ENCODE data around the gene AGO1. TPM values are rescaled to one million over a fixed set of nuclear protein-coding genes. Genes with fewer than 3 reads are reported as not detected.

The AGO1 gene
- total RNA-seq (2022; extraction: Qiagen RNA extraction), result 3.1 to 6.3 TPM (median 5.8 TPM) in 5 replicates

GRCh38 chr1:35882945-35883634 is at the start of gene AGO1:
Gene AGO1 (plus strand): TSS chr1:35883209. CDS start chr1:35883422, 213 bp downstream.

DNA sequence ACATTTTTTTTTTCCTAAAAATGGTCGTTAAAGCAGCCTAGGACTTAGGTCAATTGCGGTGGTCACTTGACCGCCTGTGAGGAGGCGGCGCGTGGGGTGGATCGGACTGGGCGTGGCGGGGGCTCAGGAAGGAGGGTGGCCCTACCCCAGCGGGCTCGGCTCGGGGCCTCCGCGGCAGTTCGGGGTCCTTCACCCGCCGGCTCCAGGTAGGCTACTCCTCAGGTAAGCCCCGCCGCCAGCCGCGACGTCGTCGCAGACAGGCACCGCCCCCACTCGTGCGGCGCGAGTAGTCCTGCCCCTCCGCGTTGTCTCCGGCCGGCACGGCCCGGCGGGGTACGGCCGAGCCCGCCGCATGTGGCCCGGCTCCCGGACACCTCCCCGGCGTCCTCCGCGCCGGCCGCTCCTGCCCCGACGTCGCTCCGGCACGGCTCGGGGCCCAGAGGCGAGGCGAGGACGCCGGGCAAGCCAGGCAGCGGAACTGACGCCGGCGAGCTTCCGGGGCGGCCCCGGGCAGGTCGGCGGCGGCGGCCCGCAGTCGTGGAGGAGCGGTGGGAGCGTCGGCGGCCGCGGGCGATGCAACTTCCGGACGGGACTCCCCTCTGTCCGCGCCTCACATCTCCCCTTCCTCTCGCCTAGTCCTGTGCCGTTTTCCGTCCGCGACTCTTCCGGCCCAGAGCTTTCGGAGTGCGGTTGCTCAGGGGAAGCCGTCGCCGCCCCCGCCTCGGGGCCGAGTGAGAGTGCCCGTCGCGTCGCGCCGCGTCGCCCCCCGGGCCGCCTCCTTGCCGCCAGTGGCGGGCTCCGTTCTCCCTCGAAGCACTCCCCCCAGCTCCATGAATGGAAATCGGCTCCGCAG is 47.8 kb downstream of the AGO1 start, which contains the start of gene AGO3:
TSS of gene AGO3 (plus strand) at position 513 of the 853 bp plus-strand sequence. CDS start at position 835, 322 bp downstream.

Other genes starting within 250 kb of the AGO1 start
- 80.2 to 115 TPM (median 108 TPM) in 5 replicates for gene PSMB2, start 241.7 kb upstream of the AGO1 start, total RNA-seq (2022; extraction: Qiagen RNA extraction)
- gene C1orf216, start 164.3 kb upstream of the AGO1 start, total RNA-seq (2022; extraction: Qiagen RNA extraction), result 12.5 to 13.9 TPM (median 13.9 TPM) in 5 replicates
- gene CLSPN, start 113.2 kb upstream of the AGO1 start, total RNA-seq (2022; extraction: Qiagen RNA extraction), result 11.2 to 14.2 TPM (median 12.5 TPM) in 5 replicates
- 2.3 to 6.1 TPM (median 4.3 TPM) in 5 replicates for gene AGO4, start 75.2 kb upstream of the AGO1 start, total RNA-seq (2022; extraction: Qiagen RNA extraction)
- gene AGO3, start 47.9 kb downstream of the AGO1 start, total RNA-seq (2022; extraction: Qiagen RNA extraction), result 6.3 to 8.4 TPM (median 7.6 TPM) in 5 replicates
- gene TEKT2, start 200.9 kb downstream of the AGO1 start, total RNA-seq (2022; extraction: Qiagen RNA extraction), result 0.06 TPM in 1 of 5 replicates, not detected in the others
- gene ADPRS, start 205.7 kb downstream of the AGO1 start, total RNA-seq (2022; extraction: Qiagen RNA extraction), result 24.9 to 30.9 TPM (median 27.8 TPM) in 5 replicates
- 0.07 to 0.24 TPM (median 0.14 TPM) in 5 replicates for gene COL8A2, start 242.0 kb downstream of the AGO1 start, total RNA-seq (2022; extraction: Qiagen RNA extraction)